HG02759 (cell line): ENCODE results near the gene NKX1-2.

Source experiments
- ATAC-seq: cut with Tn5 transposase; IDR thresholded peaks from one replicate; pipeline ENCODE4 v1.9.1; 2021; ENCODE audit warnings: mild to moderate bottlenecking, moderate library complexity; ENCODE audit not compliant: unreplicated experiment

NKX1-2 gene

GRCh38 chr10:124476043-124476725 lies 26.3 kb upstream of the NKX1-2 start:
- ATAC-seq = no peak

- no peak for ATAC-seq
Observed at GRCh38 chr10:124474514-124475070, 24.8 kb upstream of the NKX1-2 start.

- no peak for ATAC-seq
Observed at GRCh38 chr10:124473070-124473469, 23.2 kb upstream of the NKX1-2 start.

- ATAC-seq = no peak
Observed at GRCh38 chr10:124472071-124472470, 22.2 kb upstream of the NKX1-2 start.

- ATAC-seq = no peak
Observed at GRCh38 chr10:124470544-124471434, 21.0 kb upstream of the NKX1-2 start.

- ATAC-seq = no peak
Observed at GRCh38 chr10:124469956-124470484, 20.2 kb upstream of the NKX1-2 start.

GRCh38 chr10:124468624-124469023 lies 18.8 kb upstream of the NKX1-2 start:
- no peak for ATAC-seq

GRCh38 chr10:124467165-124467564 lies 17.3 kb upstream of the NKX1-2 start:
- no peak for ATAC-seq

GRCh38 chr10:124465777-124466488 lies 16.1 kb upstream of the NKX1-2 start:
- ATAC-seq = no peak

- ATAC-seq = peak; percentile 31
Observed at GRCh38 chr10:124465003-124465776, 15.4 kb upstream of the NKX1-2 start.

GRCh38 chr10:124464028-124464965 lies 14.5 kb upstream of the NKX1-2 start:
- ATAC-seq = no peak

- ATAC-seq = no peak
Observed at GRCh38 chr10:124462348-124462695, 12.5 kb upstream of the NKX1-2 start.

GRCh38 chr10:124461642-124462347 lies 12.0 kb upstream of the NKX1-2 start, which contains the start of gene LHPP:
Gene LHPP, plus strand, starts transcription at chr10:124461823. Its CDS starts 40 bp downstream, at chr10:124461863.
- peak; percentile 97 for ATAC-seq

- ATAC-seq = no peak
Observed at GRCh38 chr10:124460144-124460543, 10.3 kb upstream of the NKX1-2 start.

GRCh38 chr10:124459395-124459794 lies 9.6 kb upstream of the NKX1-2 start:
- no peak for ATAC-seq

GRCh38 chr10:124458889-124459288 lies 9.1 kb upstream of the NKX1-2 start:
- no peak for ATAC-seq

- ATAC-seq = no peak
Observed at GRCh38 chr10:124458473-124458872, 8.6 kb upstream of the NKX1-2 start.

- ATAC-seq = no peak
Observed at GRCh38 chr10:124455441-124455840, 5.6 kb upstream of the NKX1-2 start.
